22Rv1 (cell line): ENCODE measurements around the gene RAB28.

Experiments
- CTCF ChIP-seq: fragments of 450-650 bp; IDR thresholded peaks from 2 replicates; pipeline ENCODE4 v1.5.1; 2017; ENCODE audit warnings: mild to moderate bottlenecking
- ZFX ChIP-seq: fragments of 450-650 bp; IDR thresholded peaks from 2 replicates; pipeline ENCODE4 v1.6.1; 2017; ENCODE audit warnings: antibody characterized with exemption, borderline replicate concordance

DNA sequence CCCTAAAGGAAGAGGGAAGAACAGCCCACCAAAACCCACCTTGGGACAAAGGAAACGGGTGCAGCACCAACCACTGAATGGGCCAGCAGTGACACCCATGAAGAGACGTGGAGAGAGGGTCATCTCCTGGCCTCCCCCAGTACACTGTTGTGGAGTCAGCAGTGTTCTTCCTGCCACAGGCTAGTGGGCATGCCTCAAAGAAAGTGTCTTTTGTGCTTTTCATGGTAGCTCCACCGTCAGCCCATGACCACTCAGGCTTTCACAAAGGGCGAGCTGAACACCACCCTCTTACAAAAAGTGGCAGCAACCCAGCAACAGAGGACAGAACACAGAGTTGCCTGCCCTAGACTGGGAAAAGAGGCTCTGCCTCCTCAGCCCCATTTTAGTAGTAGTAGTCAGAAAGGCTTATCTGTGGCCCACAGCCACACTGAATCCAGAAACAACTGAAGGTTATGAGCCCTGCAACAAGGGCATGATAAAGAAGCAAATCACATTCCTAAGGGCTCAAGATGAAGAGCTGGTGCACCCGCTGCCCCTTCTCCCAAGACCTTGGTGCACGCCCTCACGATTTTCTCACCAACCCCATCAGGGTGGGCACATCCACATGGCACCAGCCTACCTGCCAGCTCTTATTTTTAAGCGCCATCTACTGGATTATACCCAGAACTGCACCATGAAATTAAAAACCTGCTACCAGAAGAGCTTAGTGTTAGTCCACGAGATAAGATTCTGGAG lies 53.1 kb downstream of the RAB28 start:
- peak; percentile 45 for TF ChIP-seq CTCF
- TF ChIP-seq ZFX: no peak
